ENCODE data around the gene ZSWIM4. TPM values are rescaled to one million over a fixed set of nuclear protein-coding genes. Genes with fewer than 3 reads are reported as not detected.
A peak's percentile ranks its signal among the peaks of the same experiment; 100 is the strongest.

Gene ZSWIM4
- total and polyA plus RNA-seq, 2 of the 13 experiments (the other 11 are each of a cell fraction or from before 2014, with no cell fraction given) = 0.33 to 0.86 TPM

GRCh38 chr19:13850910-13851733 lies 55.9 kb downstream of the ZSWIM4 start (continued):
- TF ChIP-seq ZNF280D (CRISPR knock-in tag; IDR thresholded peaks at IDR 0.05) = 0 out of 2 replicates have a peak, but pooled peaks have one; percentile 39
- TF ChIP-seq THAP8 (CRISPR knock-in tag; IDR thresholded peaks at IDR 0.05; ENCODE audit: borderline replicate concordance) = no peak
- TF ChIP-seq ZNF691 (CRISPR knock-in tag; IDR thresholded peaks at IDR 0.05; ENCODE audit: borderline replicate concordance, low read depth) = peak; percentile 43; the same call in 1 of the 2 replicates
- TF ChIP-seq GATAD2A (CRISPR knock-in tag; IDR thresholded peaks at IDR 0.05) = peak; percentile 73
- 0 out of 2 replicates have a peak, but pooled peaks have one; percentile 10 for TF ChIP-seq ARID3A (IDR thresholded peaks at IDR 0.05; ENCODE audit: low read depth, low read length)
- TF ChIP-seq BRCA1 (CRISPR knock-in tag; IDR thresholded peaks at IDR 0.05) = no peak
- TF ChIP-seq NFAT5 (CRISPR knock-in tag; IDR thresholded peaks at IDR 0.05) = 0 out of 2 replicates have a peak, but pooled peaks have one; percentile 14
- TF ChIP-seq THAP11 (CRISPR knock-in tag; IDR thresholded peaks at IDR 0.05) = peak; percentile 38; the same call in 1 of the 2 replicates
- TF ChIP-seq ZNF770 (CRISPR knock-in tag; IDR thresholded peaks at IDR 0.05) = 0 out of 2 replicates have a peak, but pooled peaks have one; percentile 20
- TF ChIP-seq TGIF2 (CRISPR knock-in tag; IDR thresholded peaks at IDR 0.05) = 0 out of 2 replicates have a peak, but pooled peaks have one; percentile 43
- no peak for TF ChIP-seq LCORL (IDR thresholded peaks at IDR 0.05)
- TF ChIP-seq LCORL (CRISPR knock-in tag; IDR thresholded peaks at IDR 0.05) = peak; percentile 83
- TF ChIP-seq CREBL2 (CRISPR knock-in tag; IDR thresholded peaks at IDR 0.05; ENCODE audit: borderline replicate concordance) = no peak
- TF ChIP-seq ARNT (IDR thresholded peaks at IDR 0.05) = no peak
